ENCODE results near the gene PTPRD. TPM values are rescaled to one million over a fixed set of nuclear protein-coding genes. Genes with fewer than 3 reads are reported as not detected.

PTPRD gene
- total and polyA plus RNA-seq, 2 of the 4 experiments (the other 2 are of a cell fraction) = 0.07 to 0.18 TPM

DNA sequence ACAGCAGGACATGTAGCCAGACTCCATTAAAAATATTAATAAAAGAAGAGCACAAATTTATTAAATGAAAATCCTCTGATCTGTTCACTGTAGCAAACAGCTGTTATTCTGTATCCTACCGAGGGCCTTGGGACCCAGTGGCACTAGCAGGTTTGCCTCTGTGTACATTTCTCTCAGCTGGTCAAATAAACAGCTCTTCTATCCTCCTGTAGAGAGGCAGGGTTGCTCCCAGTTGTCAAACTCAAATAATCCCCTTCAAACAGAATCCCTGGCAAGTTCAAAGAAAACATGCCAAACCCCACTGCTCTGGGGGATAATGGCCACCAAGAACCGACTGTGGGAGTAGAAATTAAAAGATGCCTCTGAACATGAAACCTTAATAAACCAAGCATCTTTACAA lies 1551.2 kb downstream of the PTPRD start:
- H3K23ac ChIP-seq (ENCODE audit: low read depth, low read length) = no peak overlapping the region
- no peak overlapping the region for H3K4me2 ChIP-seq (ENCODE audit: low read depth, low read length)
- H3K14ac ChIP-seq (replicated peaks; ENCODE audit: low read depth, low read length) = no peak overlapping the region
- H2AK9ac ChIP-seq (replicated peaks; ENCODE audit: low read depth, low read length, poor library complexity) = no peak overlapping the region
- H3K27ac ChIP-seq (ENCODE audit: insufficient read depth, low read length) = no peak overlapping the region
- H2BK5ac ChIP-seq (ENCODE audit: low read depth, low read length, poor library complexity, severe bottlenecking) = no peak overlapping the region
- no CpG with 5 or more reads among the region's 2 CpGs for WGBS, 2 experiments (ENCODE audit: extremely low coverage in 2 of 2, insufficient read length in 1 of 2)
- ChIA-PET CTCF (no interaction called here), POLR2A (ENCODE audit: unreplicated experiment) (no interaction called here)
- H3K9me1 ChIP-seq (ENCODE audit: insufficient read depth, low read length) = no peaks in the 10 kb centered on the region
- no peaks in the 10 kb centered on the region for H3K27me3 ChIP-seq (ENCODE audit: control insufficient read depth, insufficient read depth, low read length)
- no peak overlapping the region for H3K56ac ChIP-seq (ENCODE audit: extremely low read depth, insufficient read depth, low read length)
- H3K4me3 ChIP-seq (ENCODE audit: insufficient read depth, low read depth, low read length) = no peak overlapping the region
- dilution Hi-C loops (cut with HindIII; ENCODE audit: low sequenced_read_pairs, unreplicated experiment) (no loop called here), in situ Hi-C loops (cut with MboI; ENCODE audit: low sequenced_read_pairs) (no loop called here), intact Hi-C loops (cut with micrococcal nuclease) (no loop called here)
- BruUV-seq (replicated peaks) = no TSS peak
- H3K4me1 ChIP-seq (ENCODE audit: control insufficient read depth, insufficient read depth, low read length) = no peaks in the 10 kb centered on the region
- DNase-seq (no peak), ATAC-seq (ENCODE audit: low read depth) (no peak)
- H4K20me1 ChIP-seq (ENCODE audit: insufficient read depth, low read length) = no peaks in the 10 kb centered on the region
- no peak overlapping the region for H4K8ac ChIP-seq (ENCODE audit: low read depth in 2 of 2, low read length in 2 of 2)
- H3K18ac ChIP-seq (ENCODE audit: low read depth, low read length) = no peak overlapping the region
- H4K91ac ChIP-seq (ENCODE audit: insufficient read depth, low read depth, low read length) = no peak overlapping the region
- no peaks in the 10 kb centered on the region for H3K79me1 ChIP-seq (ENCODE audit: low read depth in 1 of 2, low read length in 2 of 2)
- H2AK5ac ChIP-seq (ENCODE audit: low read depth, low read length) = no peak overlapping the region
- H2BK20ac ChIP-seq (ENCODE audit: low read depth, low read length) = no peak overlapping the region
- H2BK15ac ChIP-seq (ENCODE audit: low read depth, low read length) = no peak overlapping the region
- no peak overlapping the region for H4K5ac ChIP-seq (ENCODE audit: low read depth, low read length)
- H2BK120ac ChIP-seq (ENCODE audit: low read depth, low read length) = no peak overlapping the region
- no peak overlapping the region for H3K4ac ChIP-seq (ENCODE audit: low read depth, low read length)
- H2AFZ ChIP-seq (replicated peaks; ENCODE audit: low read length, poor library complexity) = no peak overlapping the region
- H3K9me3 ChIP-seq (ENCODE audit: control insufficient read depth, insufficient read depth, low read length) = peaks cover 4% of the 10 kb centered on the region; the same call in 1 of the 2 replicates
- H3K9ac ChIP-seq (ENCODE audit: low read depth, low read length) = no peak overlapping the region
- no peaks in the 10 kb centered on the region for H3K36me3 ChIP-seq (ENCODE audit: control insufficient read depth, insufficient read depth, low read length)
- TF ChIP-seq BHLHE40 (IDR thresholded peaks at IDR 0.05; ENCODE audit: low read depth, low read length) (no peak), RFX5 (IDR thresholded peaks at IDR 0.05; ENCODE audit: low read depth, low read length) (no peak), RCOR1 (IDR thresholded peaks at IDR 0.05; ENCODE audit: insufficient replicate concordance, low read length) (no peak), NFE2L2 (IDR thresholded peaks at IDR 0.05; ENCODE audit: low read depth, low read length) (no peak), SMC3 (IDR thresholded peaks at IDR 0.05; ENCODE audit: low read depth, low read length) (no peak), MAFK (IDR thresholded peaks at IDR 0.05; ENCODE audit: low read depth, low read length) (no peak), RAD21 (IDR thresholded peaks at IDR 0.05; ENCODE audit: low read length) (no peak), CEBPB (IDR thresholded peaks at IDR 0.05; ENCODE audit: low read depth, low read length) (no peak), FOS (IDR thresholded peaks at IDR 0.05; ENCODE audit: low read depth, low read length) (no peak), MXI1 (IDR thresholded peaks at IDR 0.05; ENCODE audit: borderline replicate concordance, low read depth, low read length) (no peak), CHD1 (IDR thresholded peaks at IDR 0.05; ENCODE audit: low read depth, low read length) (no peak), MAZ (IDR thresholded peaks at IDR 0.05; ENCODE audit: borderline replicate concordance, low read depth, low read length) (no peak)
- TF ChIP-seq, protein P1, sequence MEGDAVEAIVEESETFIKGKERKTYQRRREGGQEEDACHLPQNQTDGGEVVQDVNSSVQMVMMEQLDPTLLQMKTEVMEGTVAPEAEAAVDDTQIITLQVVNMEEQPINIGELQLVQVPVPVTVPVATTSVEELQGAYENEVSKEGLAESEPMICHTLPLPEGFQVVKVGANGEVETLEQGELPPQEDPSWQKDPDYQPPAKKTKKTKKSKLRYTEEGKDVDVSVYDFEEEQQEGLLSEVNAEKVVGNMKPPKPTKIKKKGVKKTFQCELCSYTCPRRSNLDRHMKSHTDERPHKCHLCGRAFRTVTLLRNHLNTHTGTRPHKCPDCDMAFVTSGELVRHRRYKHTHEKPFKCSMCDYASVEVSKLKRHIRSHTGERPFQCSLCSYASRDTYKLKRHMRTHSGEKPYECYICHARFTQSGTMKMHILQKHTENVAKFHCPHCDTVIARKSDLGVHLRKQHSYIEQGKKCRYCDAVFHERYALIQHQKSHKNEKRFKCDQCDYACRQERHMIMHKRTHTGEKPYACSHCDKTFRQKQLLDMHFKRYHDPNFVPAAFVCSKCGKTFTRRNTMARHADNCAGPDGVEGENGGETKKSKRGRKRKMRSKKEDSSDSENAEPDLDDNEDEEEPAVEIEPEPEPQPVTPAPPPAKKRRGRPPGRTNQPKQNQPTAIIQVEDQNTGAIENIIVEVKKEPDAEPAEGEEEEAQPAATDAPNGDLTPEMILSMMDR (conservative IDR thresholded peaks at IDR 0.05; ENCODE audit: low read depth, low read length) = no peak
- TF ChIP-seq, protein P2, sequence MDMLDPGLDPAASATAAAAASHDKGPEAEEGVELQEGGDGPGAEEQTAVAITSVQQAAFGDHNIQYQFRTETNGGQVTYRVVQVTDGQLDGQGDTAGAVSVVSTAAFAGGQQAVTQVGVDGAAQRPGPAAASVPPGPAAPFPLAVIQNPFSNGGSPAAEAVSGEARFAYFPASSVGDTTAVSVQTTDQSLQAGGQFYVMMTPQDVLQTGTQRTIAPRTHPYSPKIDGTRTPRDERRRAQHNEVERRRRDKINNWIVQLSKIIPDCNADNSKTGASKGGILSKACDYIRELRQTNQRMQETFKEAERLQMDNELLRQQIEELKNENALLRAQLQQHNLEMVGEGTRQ (IDR thresholded peaks at IDR 0.05; ENCODE audit: low read depth, low read length) = no peak
- TF ChIP-seq, protein P3, sequence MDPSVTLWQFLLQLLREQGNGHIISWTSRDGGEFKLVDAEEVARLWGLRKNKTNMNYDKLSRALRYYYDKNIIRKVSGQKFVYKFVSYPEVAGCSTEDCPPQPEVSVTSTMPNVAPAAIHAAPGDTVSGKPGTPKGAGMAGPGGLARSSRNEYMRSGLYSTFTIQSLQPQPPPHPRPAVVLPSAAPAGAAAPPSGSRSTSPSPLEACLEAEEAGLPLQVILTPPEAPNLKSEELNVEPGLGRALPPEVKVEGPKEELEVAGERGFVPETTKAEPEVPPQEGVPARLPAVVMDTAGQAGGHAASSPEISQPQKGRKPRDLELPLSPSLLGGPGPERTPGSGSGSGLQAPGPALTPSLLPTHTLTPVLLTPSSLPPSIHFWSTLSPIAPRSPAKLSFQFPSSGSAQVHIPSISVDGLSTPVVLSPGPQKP (IDR thresholded peaks at IDR 0.05; ENCODE audit: borderline replicate concordance, low read depth, low read length) = no peak
